ACC112 (cell line): ENCODE results near the gene FAM209A.
"Not testable (repeated sequence)": the region's sequence is repeated elsewhere in the genome, so short reads cannot be mapped to it uniquely, and the experiment has no call there.

Experiments used
- H2AFZ ChIP-seq: fragments of 200-600 bp; sonication (generic); one replicate; pipeline ENCODE4 v1.6.0; 2017; ENCODE audit warnings: antibody characterized with exemption, low read length; ENCODE audit not compliant: unreplicated experiment
- H3K27ac ChIP-seq: fragments of 200-600 bp; sonication (generic); 2 replicates; pipeline ENCODE4 v1.5.1; 2014; ENCODE audit warnings: low read depth, mild to moderate bottlenecking, antibody characterized with exemption, low read length, moderate library complexity
- H3K27me3 ChIP-seq: fragments of 200-600 bp; sonication (generic); 2 replicates; pipeline ENCODE4 v1.6.1; 2014; ENCODE audit warnings: mild to moderate bottlenecking, antibody characterized with exemption, low read length, moderate library complexity, mixed read lengths; ENCODE audit not compliant: insufficient read depth
- H3K36me3 ChIP-seq: fragments of 200-600 bp; sonication (generic); 2 replicates; pipeline ENCODE4 v1.6.1; 2016; ENCODE audit warnings: mild to moderate bottlenecking, antibody characterized with exemption, low read length, moderate library complexity, mixed read lengths; ENCODE audit not compliant: insufficient read depth
- H3K4me1 ChIP-seq: fragments of 200-600 bp; sonication (generic); one replicate; pipeline ENCODE4 v1.6.1; 2016; ENCODE audit warnings: low read length, mixed read lengths; ENCODE audit not compliant: insufficient read depth, unreplicated experiment, control insufficient read depth
- H3K4me3 ChIP-seq: fragments of 200-600 bp; sonication (generic); 2 replicates; pipeline ENCODE4 v1.5.1; 2014; ENCODE audit warnings: mild to moderate bottlenecking, low read depth, low read length
- H3K79me2 ChIP-seq: fragments of 200-600 bp; sonication (generic); one replicate; pipeline ENCODE4 v1.6.0; 2016; ENCODE audit warnings: low read length; ENCODE audit not compliant: control insufficient read depth, unreplicated experiment, insufficient read depth

Gene FAM209A

GRCh38 chr20:56524444-56524843, at the start of gene FAM209A:
Gene FAM209A, plus strand, starts transcription at chr20:56524744. Its CDS starts 65 bp downstream, at chr20:56524809.
- not testable (repeated sequence) for H2AFZ ChIP-seq, H3K4me3 ChIP-seq, H3K27me3 ChIP-seq, H3K27ac ChIP-seq, H3K79me2 ChIP-seq, H3K4me1 ChIP-seq
- peaks cover 11% of the 10 kb centered on the region for H3K36me3 ChIP-seq

- H3K79me2 ChIP-seq: peaks cover 2% of the 10 kb centered on the region
Observed at GRCh38 chr20:56483970-56484369, 40.6 kb upstream of the FAM209A start.

GRCh38 chr20:56487216-56487615, 37.3 kb upstream of the FAM209A start:
- Histone ChIP-seq H3K27ac (no peak overlapping the region), H3K36me3 (peaks cover 11% of the 10 kb centered on the region), H3K4me1 (no peaks in the 10 kb centered on the region), H3K79me2 (peaks cover 2% of the 10 kb centered on the region), H3K4me3 (no peak overlapping the region), H3K27me3 (no peaks in the 10 kb centered on the region), H2AFZ (no peak overlapping the region)

More at GRCh38 chr20:56483970-56484369, 40.6 kb upstream of the FAM209A start:
- no peaks in the 10 kb centered on the region for H3K27me3 ChIP-seq
- H3K4me3 ChIP-seq: no peak overlapping the region
- no peaks in the 10 kb centered on the region for H3K4me1 ChIP-seq
- peaks cover 3% of the 10 kb centered on the region; the same call in 1 of the 2 replicates for H3K36me3 ChIP-seq
- no peak overlapping the region for H2AFZ ChIP-seq
- no peak overlapping the region for H3K27ac ChIP-seq

GRCh38 chr20:56488566-56488965, 36.0 kb upstream of the FAM209A start:
- Histone ChIP-seq H3K79me2 (peaks cover 2% of the 10 kb centered on the region), H2AFZ (no peak overlapping the region), H3K4me3 (no peak overlapping the region), H3K27me3 (no peaks in the 10 kb centered on the region), H3K36me3 (peaks cover 9% of the 10 kb centered on the region), H3K4me1 (no peaks in the 10 kb centered on the region), H3K27ac (no peak overlapping the region)

- Histone ChIP-seq H3K4me3 (no peak overlapping the region), H2AFZ (no peak overlapping the region), H3K4me1 (no peaks in the 10 kb centered on the region), H3K27me3 (no peaks in the 10 kb centered on the region), H3K79me2 (no peaks in the 10 kb centered on the region), H3K27ac (no peak overlapping the region), H3K36me3 (peaks cover 11% of the 10 kb centered on the region; the same call in 1 of the 2 replicates)
Observed at GRCh38 chr20:56501116-56501515, 23.4 kb upstream of the FAM209A start.

GRCh38 chr20:56503916-56504315, 20.6 kb upstream of the FAM209A start:
- no peaks in the 10 kb centered on the region for H3K79me2 ChIP-seq
- no peak overlapping the region for H2AFZ ChIP-seq
- H3K4me1 ChIP-seq: no peaks in the 10 kb centered on the region
- H3K27ac ChIP-seq: no peak overlapping the region
- H3K27me3 ChIP-seq: no peaks in the 10 kb centered on the region
- H3K4me3 ChIP-seq: no peak overlapping the region
- H3K36me3 ChIP-seq: no peaks in the 10 kb centered on the region

- Histone ChIP-seq H3K36me3 (no peaks in the 10 kb centered on the region), H3K4me3 (no peak overlapping the region), H2AFZ (no peak overlapping the region), H3K79me2 (no peaks in the 10 kb centered on the region), H3K27ac (no peak overlapping the region), H3K4me1 (no peaks in the 10 kb centered on the region), H3K27me3 (no peaks in the 10 kb centered on the region)
Observed at GRCh38 chr20:56504373-56505005, 20.1 kb upstream of the FAM209A start.

GRCh38 chr20:56506103-56506502, 18.4 kb upstream of the FAM209A start:
- H3K27ac ChIP-seq: no peak overlapping the region
- H3K4me1 ChIP-seq: no peaks in the 10 kb centered on the region
- no peak overlapping the region for H2AFZ ChIP-seq
- H3K79me2 ChIP-seq: no peaks in the 10 kb centered on the region
- H3K36me3 ChIP-seq: no peaks in the 10 kb centered on the region
- no peak overlapping the region for H3K4me3 ChIP-seq
- no peaks in the 10 kb centered on the region for H3K27me3 ChIP-seq

GRCh38 chr20:56511926-56512325, 12.6 kb upstream of the FAM209A start:
- no peak overlapping the region for H3K27ac ChIP-seq
- peaks cover under 1% of the 10 kb centered on the region for H3K36me3 ChIP-seq
- H2AFZ ChIP-seq: no peak overlapping the region
- H3K27me3 ChIP-seq: no peaks in the 10 kb centered on the region
- H3K4me3 ChIP-seq: no peak overlapping the region
- H3K4me1 ChIP-seq: no peaks in the 10 kb centered on the region
- H3K79me2 ChIP-seq: no peaks in the 10 kb centered on the region

- Histone ChIP-seq H2AFZ (no peak overlapping the region), H3K4me1 (no peaks in the 10 kb centered on the region), H3K27ac (no peak overlapping the region), H3K36me3 (peaks cover 9% of the 10 kb centered on the region), H3K79me2 (no peaks in the 10 kb centered on the region), H3K27me3 (no peaks in the 10 kb centered on the region), H3K4me3 (no peak overlapping the region)
Observed at GRCh38 chr20:56513161-56514150, 11.1 kb upstream of the FAM209A start.
